Measurements from ENCODE around the gene LSM12. TPM values are rescaled to one million over a fixed set of nuclear protein-coding genes. Genes with fewer than 3 reads are reported as not detected.
A peak's percentile ranks its signal among the peaks of the same experiment; 100 is the strongest.
"Not testable (repeated sequence)": the region's sequence is repeated elsewhere in the genome, so short reads cannot be mapped to it uniquely, and the experiment has no call there.

Gene LSM12
- total RNA-seq, 1 experiment from 2014 or later, result 128 TPM

DNA sequence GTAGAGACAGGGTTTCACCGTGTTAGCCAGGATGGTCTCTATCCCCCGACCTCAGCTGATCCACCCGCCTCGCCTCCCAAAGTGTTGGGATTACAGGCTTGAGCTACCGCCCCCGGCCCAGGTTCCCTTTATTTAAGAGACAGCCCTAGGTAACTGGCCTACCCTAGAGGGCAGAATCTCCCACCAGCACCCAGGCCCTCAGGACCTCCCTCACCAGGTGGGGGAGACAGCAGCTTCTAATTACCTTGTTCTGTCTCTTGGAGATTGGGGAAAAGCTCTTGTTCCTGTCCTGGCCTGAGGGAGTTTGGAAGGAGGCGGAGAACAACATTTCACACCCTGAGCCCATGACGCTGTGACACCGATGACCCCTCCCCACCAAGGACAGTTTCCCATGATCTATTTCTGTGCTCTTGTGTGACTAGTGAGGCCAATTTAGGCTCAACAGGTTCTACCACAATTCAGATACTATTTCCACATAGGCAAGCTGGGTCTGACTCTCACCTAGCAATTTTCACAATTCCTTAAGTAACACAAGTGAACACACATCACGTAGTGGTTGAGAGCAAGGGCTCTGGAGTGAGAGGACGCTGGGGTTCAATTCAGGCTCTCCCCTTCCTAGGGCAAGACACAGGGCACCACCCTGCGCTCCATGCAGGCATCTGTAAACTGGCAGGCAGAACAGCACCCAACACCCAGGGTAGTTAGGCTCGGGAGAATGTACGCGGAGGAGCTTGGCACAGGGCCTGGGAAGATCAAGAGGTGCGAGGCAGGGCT lies 36.6 kb upstream of the LSM12 start:
- H3K56ac ChIP-seq (ENCODE audit: insufficient read length, low read depth, low read length), result no peak overlapping the region
- H4K20me1 ChIP-seq (ENCODE audit: control insufficient read depth, insufficient read depth, insufficient read length), result no peaks in the 10 kb centered on the region
- H3K27me3 Mint-ChIP-seq (ENCODE audit: low read depth), result no peaks in the 10 kb centered on the region
- H4K8ac ChIP-seq (replicated peaks; ENCODE audit: insufficient read length, low read depth, low read length), result no peak overlapping the region
- no peak overlapping the region for H3K4me3 Mint-ChIP-seq
- no CpG with 5 or more reads among the region's 16 CpGs for WGBS (ENCODE audit: extremely low coverage, insufficient read length, low lambda C conversion rate)
- no peak overlapping the region for H2BK15ac ChIP-seq (ENCODE audit: low read depth, low read length)
- H3K9me3 ChIP-seq (ENCODE audit: control insufficient read depth, low read depth, low read length), result no peaks in the 10 kb centered on the region
- peak overlapping the region; percentile 44 to 88 (median 82); a peak in 4 of 7 replicates for H3K27ac Mint-ChIP-seq
- no peak overlapping the region; the same call in 1 of the 2 replicates for H3K14ac ChIP-seq (ENCODE audit: insufficient read depth, low read length)
- H3K27me3 ChIP-seq (ENCODE audit: insufficient read depth, low read length), result no peaks in the 10 kb centered on the region
- no peak overlapping the region for H3K4me2 ChIP-seq (ENCODE audit: insufficient read depth, insufficient read length, low read length)
- H3K23ac ChIP-seq (ENCODE audit: insufficient read length, low read depth, low read length), result no peak overlapping the region
- peaks cover 19 to 21% of the 10 kb centered on the region in 2 experiments for H3K4me1 Mint-ChIP-seq
- H2AFZ ChIP-seq (ENCODE audit: low read length), result no peak overlapping the region
- peaks cover 0 to 12% (median 6%) of the 10 kb centered on the region in 3 experiments; a peak in 3 of 7 replicates for H3K36me3 Mint-ChIP-seq (ENCODE audit: insufficient read depth in 1 of 3, low read depth in 3 of 3)
- H3K18ac ChIP-seq (ENCODE audit: insufficient read length, low read depth, low read length), result no peak overlapping the region
- no peak overlapping the region for H2BK120ac ChIP-seq (ENCODE audit: low read depth, low read length, poor library complexity, severe bottlenecking)
- no peaks in the 10 kb centered on the region for H3K9me3 Mint-ChIP-seq
- no peak overlapping the region for H2AK5ac ChIP-seq (ENCODE audit: insufficient read length, low read length)
- TF ChIP-seq, protein P1, sequence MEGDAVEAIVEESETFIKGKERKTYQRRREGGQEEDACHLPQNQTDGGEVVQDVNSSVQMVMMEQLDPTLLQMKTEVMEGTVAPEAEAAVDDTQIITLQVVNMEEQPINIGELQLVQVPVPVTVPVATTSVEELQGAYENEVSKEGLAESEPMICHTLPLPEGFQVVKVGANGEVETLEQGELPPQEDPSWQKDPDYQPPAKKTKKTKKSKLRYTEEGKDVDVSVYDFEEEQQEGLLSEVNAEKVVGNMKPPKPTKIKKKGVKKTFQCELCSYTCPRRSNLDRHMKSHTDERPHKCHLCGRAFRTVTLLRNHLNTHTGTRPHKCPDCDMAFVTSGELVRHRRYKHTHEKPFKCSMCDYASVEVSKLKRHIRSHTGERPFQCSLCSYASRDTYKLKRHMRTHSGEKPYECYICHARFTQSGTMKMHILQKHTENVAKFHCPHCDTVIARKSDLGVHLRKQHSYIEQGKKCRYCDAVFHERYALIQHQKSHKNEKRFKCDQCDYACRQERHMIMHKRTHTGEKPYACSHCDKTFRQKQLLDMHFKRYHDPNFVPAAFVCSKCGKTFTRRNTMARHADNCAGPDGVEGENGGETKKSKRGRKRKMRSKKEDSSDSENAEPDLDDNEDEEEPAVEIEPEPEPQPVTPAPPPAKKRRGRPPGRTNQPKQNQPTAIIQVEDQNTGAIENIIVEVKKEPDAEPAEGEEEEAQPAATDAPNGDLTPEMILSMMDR (conservative IDR thresholded peaks at IDR 0.05), result no peak
- no peak overlapping the region for H3T11ph ChIP-seq (ENCODE audit: low read length)
- H2BK12ac ChIP-seq (ENCODE audit: insufficient read length, low read depth, low read length), result no peak overlapping the region
- H3K4ac ChIP-seq (ENCODE audit: low read depth, low read length), result no peak overlapping the region
- no peak overlapping the region for H2BK5ac ChIP-seq (ENCODE audit: insufficient read length, low read length)
- no peaks in the 10 kb centered on the region for H3K79me2 ChIP-seq (ENCODE audit: insufficient read depth, low read length)
- DNase-seq, result no peak
- H2BK20ac ChIP-seq (ENCODE audit: low read depth, low read length, poor library complexity, severe bottlenecking), result no peak overlapping the region
- H3K9ac ChIP-seq (ENCODE audit: extremely low read depth, insufficient read length, low read length), result peak overlapping the region; percentile 15
- H4K91ac ChIP-seq (ENCODE audit: insufficient read length, low read depth, low read length), result no peak overlapping the region
- no peak overlapping the region for H4K5ac ChIP-seq (ENCODE audit: insufficient read length, low read depth, low read length)
- H3K4me1 ChIP-seq (ENCODE audit: insufficient read depth, low read length), result peaks cover 4% of the 10 kb centered on the region; the same call in 1 of the 2 replicates
- no peaks in the 10 kb centered on the region for H3K23me2 ChIP-seq (ENCODE audit: insufficient read length, low read depth, low read length, poor library complexity, severe bottlenecking)
- H3K27ac ChIP-seq (ENCODE audit: insufficient read length, low read depth, low read length), result no peak overlapping the region
- no peaks in the 10 kb centered on the region for H3K79me1 ChIP-seq (ENCODE audit: insufficient read depth, low read depth, low read length, poor library complexity, severe bottlenecking)

DNA sequence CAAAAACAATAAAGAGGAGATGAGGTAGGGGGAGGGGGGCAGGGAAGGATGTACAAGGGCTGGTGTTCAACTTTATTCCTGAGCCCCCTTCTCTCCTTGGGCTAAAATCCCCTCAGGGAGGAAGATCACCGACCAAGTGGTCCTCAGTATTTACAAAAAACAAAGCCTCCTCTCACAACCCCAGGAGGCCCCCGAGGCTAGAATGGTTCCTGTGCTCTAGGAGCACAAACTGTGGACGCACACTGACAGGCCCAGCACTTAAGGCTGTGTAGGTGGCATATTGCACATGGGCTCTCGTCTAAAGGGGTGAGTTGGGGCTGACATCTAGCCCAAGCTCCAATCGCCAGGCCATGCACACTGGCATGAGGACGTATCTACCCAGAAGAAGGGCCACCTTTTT lies 35.4 kb upstream of the LSM12 start:
- not testable (repeated sequence) for H2AFZ ChIP-seq (ENCODE audit: low read length); H4K5ac ChIP-seq (ENCODE audit: insufficient read length, low read depth, low read length); H2BK20ac ChIP-seq (ENCODE audit: low read depth, low read length, poor library complexity, severe bottlenecking); H4K8ac ChIP-seq (replicated peaks; ENCODE audit: insufficient read length, low read depth, low read length); H2AK5ac ChIP-seq (ENCODE audit: insufficient read length, low read length); H3K4me1 ChIP-seq (ENCODE audit: insufficient read depth, low read length); H3K27me3 Mint-ChIP-seq (ENCODE audit: low read depth); H3K9me3 ChIP-seq (ENCODE audit: control insufficient read depth, low read depth, low read length); H3K9me3 Mint-ChIP-seq; H3K18ac ChIP-seq (ENCODE audit: insufficient read length, low read depth, low read length); H3K14ac ChIP-seq (ENCODE audit: insufficient read depth, low read length); H3K79me1 ChIP-seq (ENCODE audit: insufficient read depth, low read depth, low read length, poor library complexity, severe bottlenecking); H2BK120ac ChIP-seq (ENCODE audit: low read depth, low read length, poor library complexity, severe bottlenecking); H3K27me3 ChIP-seq (ENCODE audit: insufficient read depth, low read length); H3K23ac ChIP-seq (ENCODE audit: insufficient read length, low read depth, low read length); H3T11ph ChIP-seq (ENCODE audit: low read length); H4K91ac ChIP-seq (ENCODE audit: insufficient read length, low read depth, low read length); H3K27ac ChIP-seq (ENCODE audit: insufficient read length, low read depth, low read length); H2BK15ac ChIP-seq (ENCODE audit: low read depth, low read length); H3K79me2 ChIP-seq (ENCODE audit: insufficient read depth, low read length); H3K4me2 ChIP-seq (ENCODE audit: insufficient read depth, insufficient read length, low read length); H3K4ac ChIP-seq (ENCODE audit: low read depth, low read length); H2BK12ac ChIP-seq (ENCODE audit: insufficient read length, low read depth, low read length); H3K56ac ChIP-seq (ENCODE audit: insufficient read length, low read depth, low read length); H2BK5ac ChIP-seq (ENCODE audit: insufficient read length, low read length); H3K9ac ChIP-seq (ENCODE audit: extremely low read depth, insufficient read length, low read length); H3K4me3 Mint-ChIP-seq; DNase-seq; H4K20me1 ChIP-seq (ENCODE audit: control insufficient read depth, insufficient read depth, insufficient read length); H3K23me2 ChIP-seq (ENCODE audit: insufficient read length, low read depth, low read length, poor library complexity, severe bottlenecking)
- H3K4me1 Mint-ChIP-seq, result peaks cover 21% of the 10 kb centered on the region in 2 experiments
- peak overlapping the region in 1 of 3 experiments; percentile 73; a peak in 1 of 7 replicates for H3K27ac Mint-ChIP-seq
- H3K36me3 Mint-ChIP-seq (ENCODE audit: insufficient read depth in 1 of 3, low read depth in 3 of 3), result peaks cover 0 to 12% (median 5%) of the 10 kb centered on the region in 3 experiments; a peak in 3 of 7 replicates
- no CpG with 5 or more reads among the region's 6 CpGs for WGBS (ENCODE audit: extremely low coverage, insufficient read length, low lambda C conversion rate)

All from H9 (cell line).